HUDEP-2 (cell line): Measurements from ENCODE around the gene ATP6V1F.

ENCODE experiments used
- DNase-seq, 76 experiments: peaks; one replicate each; lab custom pipeline; 2025; ENCODE audit not compliant: unreplicated experiment in 76 of 76; lab: John Stamatoyannopoulos, UW

ATP6V1F gene

GRCh38 chr7:128835231-128835751, 27.4 kb upstream of the ATP6V1F start:
- no peak for DNase-seq

GRCh38 chr7:128835790-128836641, 26.6 kb upstream of the ATP6V1F start:
- DNase-seq, result no peak

- DNase-seq, result no peak
Observed at GRCh38 chr7:128836729-128837348, 25.8 kb upstream of the ATP6V1F start.

- DNase-seq, result no peak
Observed at GRCh38 chr7:128837521-128837921, 25.1 kb upstream of the ATP6V1F start.

- no peak for DNase-seq
Observed at GRCh38 chr7:128838109-128838779, 24.4 kb upstream of the ATP6V1F start.

GRCh38 chr7:128838981-128839731, 23.5 kb upstream of the ATP6V1F start:
- no peak for DNase-seq

- DNase-seq, result no peak
Observed at GRCh38 chr7:128839751-128840177, 22.9 kb upstream of the ATP6V1F start.

- DNase-seq, result no peak
Observed at GRCh38 chr7:128840326-128841170, 22.1 kb upstream of the ATP6V1F start.

GRCh38 chr7:128841171-128841690, 21.4 kb upstream of the ATP6V1F start:
- no peak for DNase-seq

- peak in 52 of 76 experiments; percentile 1 to 66 (median 34) for DNase-seq
Observed at GRCh38 chr7:128841921-128842673, 20.6 kb upstream of the ATP6V1F start.

- DNase-seq, result no peak
Observed at GRCh38 chr7:128842674-128843641, 19.7 kb upstream of the ATP6V1F start.

GRCh38 chr7:128843938-128844621, 18.6 kb upstream of the ATP6V1F start:
- no peak for DNase-seq

GRCh38 chr7:128844777-128845311, 17.8 kb upstream of the ATP6V1F start:
- no peak for DNase-seq

GRCh38 chr7:128845475-128845874, 17.2 kb upstream of the ATP6V1F start:
- no peak for DNase-seq

- DNase-seq, result no peak
Observed at GRCh38 chr7:128845987-128846386, 16.7 kb upstream of the ATP6V1F start.

- no peak for DNase-seq
Observed at GRCh38 chr7:128846781-128847444, 15.7 kb upstream of the ATP6V1F start.
